HG03575 (cell line): ENCODE measurements around the gene TUBB8.
"Not testable (repeated sequence)": the region's sequence is repeated elsewhere in the genome, so short reads cannot be mapped to it uniquely, and the experiment has no call there.

Experiments used
- ATAC-seq: cut with Tn5 transposase; IDR thresholded peaks from one replicate; pipeline ENCODE4 v1.9.1; 2021; ENCODE audit not compliant: unreplicated experiment, insufficient number of reproducible peaks, low FRiP score; ENCODE audit errors: extremely low read depth

Gene TUBB8

GRCh38 chr10:73543-74265, 24.6 kb upstream of the TUBB8 start:
- not testable (repeated sequence) for ATAC-seq

GRCh38 chr10:68156-68555, 19.1 kb upstream of the TUBB8 start:
- ATAC-seq = not testable (repeated sequence)

GRCh38 chr10:49926-50325, 830 bp upstream of the TUBB8 start:
- ATAC-seq = not testable (repeated sequence)

GRCh38 chr10:47864-48263, 1.2 kb downstream of the TUBB8 start:
- not testable (repeated sequence) for ATAC-seq

- ATAC-seq = not testable (repeated sequence)
These were observed 35.8 kb downstream of the TUBB8 start for GRCh38 chr10:13315-13635.

- not testable (repeated sequence) for ATAC-seq
These were observed 36.4 kb downstream of the TUBB8 start for GRCh38 chr10:12444-13314.

GRCh38 chr10:11260-11659, 37.8 kb downstream of the TUBB8 start:
- not testable (repeated sequence) for ATAC-seq

- not testable (repeated sequence) for ATAC-seq
These were observed 38.7 kb downstream of the TUBB8 start for GRCh38 chr10:10261-10971.
